Neuronal stem cell (in vitro differentiated cells): ENCODE results near the gene CCDC74A.
"Not testable (repeated sequence)": the region's sequence is repeated elsewhere in the genome, so short reads cannot be mapped to it uniquely, and the experiment has no call there.

Source experiments
- DNase-seq: peaks from one replicate; pipeline ENCODE4 v3.0.0-alpha.2; 2013; ENCODE audit warnings: low spot score
- H2AFZ ChIP-seq: one replicate; pipeline ENCODE4 v1.6.1; 2013; ENCODE audit warnings: mild to moderate bottlenecking, low read length, inconsistent platforms
- H2AK5ac ChIP-seq: 2 replicates; pipeline ENCODE4 v1.6.1; 2013; ENCODE audit warnings: low read depth, mild to moderate bottlenecking, inconsistent platforms, low read length, moderate library complexity, mixed read lengths
- H2BK120ac ChIP-seq: 2 replicates; pipeline ENCODE4 v1.6.1; 2013; ENCODE audit warnings: low read depth, mild to moderate bottlenecking, inconsistent platforms, low read length, moderate library complexity, mixed read lengths
- H2BK12ac ChIP-seq: one replicate; pipeline ENCODE4 v1.6.1; 2013; ENCODE audit warnings: low read length, inconsistent platforms
- H2BK15ac ChIP-seq: 2 replicates; pipeline ENCODE4 v1.6.1; 2013; ENCODE audit warnings: mild to moderate bottlenecking, low read length, inconsistent platforms, mixed read lengths
- H2BK5ac ChIP-seq: one replicate; pipeline ENCODE4 v1.6.1; 2013; ENCODE audit warnings: inconsistent platforms, mild to moderate bottlenecking, low read length, moderate library complexity
- H3K14ac ChIP-seq: one replicate; pipeline ENCODE4 v1.6.1; 2013; ENCODE audit warnings: low read length, inconsistent platforms
- H3K18ac ChIP-seq: 2 replicates; pipeline ENCODE4 v1.6.1; 2013; ENCODE audit warnings: low read length, inconsistent platforms
- H3K23ac ChIP-seq: 2 replicates; pipeline ENCODE4 v1.6.1; 2013; ENCODE audit warnings: low read depth, mild to moderate bottlenecking, mixed read lengths, low read length, inconsistent platforms; ENCODE audit not compliant: poor library complexity
- H3K27ac ChIP-seq: replicated peaks from 3 replicates; pipeline ENCODE4 v1.5.1; 2013; ENCODE audit warnings: low read length, inconsistent platforms
- H3K27me3 ChIP-seq, 3 experiments: 2 replicates each; pipeline ENCODE4 v1.6.1; 2013; ENCODE audit warnings: low read length in 3 of 3, mild to moderate bottlenecking in 2 of 3, inconsistent platforms in 1 of 3, low read depth in 1 of 3, mixed read lengths in 1 of 3, moderate library complexity in 1 of 3; ENCODE audit not compliant: control insufficient read depth in 3 of 3, insufficient read depth in 3 of 3
- H3K36me3 ChIP-seq, 2 donors: replicated peaks in 1 of 2; 2 replicates each; pipeline ENCODE4 v1.6.1; 2013; ENCODE audit warnings: low read length in 2 of 2; ENCODE audit not compliant: control insufficient read depth in 2 of 2, insufficient read depth in 2 of 2
- H3K4ac ChIP-seq: 2 replicates; pipeline ENCODE4 v1.6.1; 2013; ENCODE audit warnings: inconsistent platforms, mild to moderate bottlenecking, low read length, moderate library complexity
- H3K4me1 ChIP-seq, 2 donors: 1 replicate in 1 of 2; 2 replicates in 1 of 2; pipeline ENCODE4 v1.6.1; 2013; ENCODE audit warnings: low read length in 2 of 2, low read depth in 1 of 2; ENCODE audit not compliant: control insufficient read depth in 2 of 2, insufficient read depth in 1 of 2
- H3K4me2 ChIP-seq: one replicate; pipeline ENCODE4 v1.6.1; 2013; ENCODE audit warnings: mild to moderate bottlenecking, low read length, inconsistent platforms; ENCODE audit not compliant: insufficient read depth, poor library complexity, severe bottlenecking
- H3K4me3 ChIP-seq, 2 donors: 2 replicates each; pipeline ENCODE4 v1.5.1; 2013; ENCODE audit warnings: low read length in 2 of 2, mild to moderate bottlenecking in 2 of 2, inconsistent platforms in 1 of 2, moderate library complexity in 1 of 2
- H3K79me1 ChIP-seq: one replicate; pipeline ENCODE4 v1.6.1; 2013; ENCODE audit warnings: low read depth, mild to moderate bottlenecking, inconsistent platforms, low read length, moderate library complexity
- H3K9ac ChIP-seq: one replicate; pipeline ENCODE4 v1.6.1; 2013; ENCODE audit warnings: mild to moderate bottlenecking, low read depth, low read length, inconsistent platforms; ENCODE audit not compliant: poor library complexity
- H3K9me3 ChIP-seq, 2 donors: replicated peaks in 1 of 2; 2 replicates each; pipeline versions ENCODE3 to v1.6.1; 2013; ENCODE audit warnings: low read length in 2 of 2, mild to moderate bottlenecking in 2 of 2, inconsistent platforms in 1 of 2, low read depth in 1 of 2, mixed read lengths in 1 of 2, moderate library complexity in 1 of 2; ENCODE audit not compliant: control insufficient read depth in 2 of 2, insufficient read depth in 1 of 2
- H4K8ac ChIP-seq: one replicate; pipeline ENCODE4 v1.6.1; 2013; ENCODE audit warnings: low read depth, mild to moderate bottlenecking, inconsistent platforms, low read length, moderate library complexity
- H4K91ac ChIP-seq: one replicate; pipeline ENCODE4 v1.6.1; 2013; ENCODE audit warnings: low read length, low read depth, mild to moderate bottlenecking, inconsistent platforms; ENCODE audit not compliant: poor library complexity
- WGBS, 2 donors: extraction: QIAGEN DNeasy Blood & Tissue Kit; methylation state at CpG; one replicate each; pipeline ENCODE4 v1.1.7; 2013; ENCODE audit warnings: missing lambda C conversion rate in 2 of 2, mixed read lengths in 1 of 2; ENCODE audit not compliant: insufficient read length in 2 of 2, insufficient replicate concordance in 1 of 2; ENCODE audit errors: extremely low coverage in 2 of 2; 5-methylcytosine and 5-hydroxymethylcytosine counted together

The CCDC74A gene

DNA sequence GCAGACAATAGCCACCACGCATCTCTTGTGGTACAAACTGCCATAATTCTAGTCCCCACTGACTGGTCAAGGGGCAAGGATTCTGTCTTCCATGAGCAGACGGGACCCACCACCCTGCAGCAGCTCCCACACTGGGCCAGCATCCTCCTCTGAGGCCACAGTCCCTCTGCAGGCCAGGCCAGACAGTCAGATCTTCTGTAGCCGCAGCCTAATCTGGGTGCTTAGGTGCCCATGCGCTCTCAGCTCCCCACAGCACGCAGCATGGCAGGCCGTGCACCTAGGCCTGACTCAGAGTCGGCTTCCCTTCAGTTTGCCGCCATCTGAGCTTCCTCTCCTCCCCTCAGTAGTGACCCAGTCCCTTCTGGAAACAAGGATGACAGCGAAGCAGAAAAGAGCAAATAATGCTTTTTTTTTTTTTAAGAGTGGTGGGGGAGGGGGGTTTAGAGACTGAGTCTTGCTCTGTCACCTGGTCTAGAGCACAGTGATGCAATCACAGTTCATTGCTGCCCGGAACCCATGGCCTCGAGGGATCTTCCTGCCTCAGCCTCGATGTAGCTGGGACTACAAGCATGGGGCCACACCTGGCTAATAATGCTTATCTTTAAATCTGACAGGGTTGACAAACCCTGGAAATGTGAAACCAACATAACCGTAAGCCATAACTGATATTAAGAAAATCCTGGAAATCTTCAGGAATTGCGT, 41.3 kb upstream of the CCDC74A start:
- H3K23ac ChIP-seq = not testable (repeated sequence)

DNA sequence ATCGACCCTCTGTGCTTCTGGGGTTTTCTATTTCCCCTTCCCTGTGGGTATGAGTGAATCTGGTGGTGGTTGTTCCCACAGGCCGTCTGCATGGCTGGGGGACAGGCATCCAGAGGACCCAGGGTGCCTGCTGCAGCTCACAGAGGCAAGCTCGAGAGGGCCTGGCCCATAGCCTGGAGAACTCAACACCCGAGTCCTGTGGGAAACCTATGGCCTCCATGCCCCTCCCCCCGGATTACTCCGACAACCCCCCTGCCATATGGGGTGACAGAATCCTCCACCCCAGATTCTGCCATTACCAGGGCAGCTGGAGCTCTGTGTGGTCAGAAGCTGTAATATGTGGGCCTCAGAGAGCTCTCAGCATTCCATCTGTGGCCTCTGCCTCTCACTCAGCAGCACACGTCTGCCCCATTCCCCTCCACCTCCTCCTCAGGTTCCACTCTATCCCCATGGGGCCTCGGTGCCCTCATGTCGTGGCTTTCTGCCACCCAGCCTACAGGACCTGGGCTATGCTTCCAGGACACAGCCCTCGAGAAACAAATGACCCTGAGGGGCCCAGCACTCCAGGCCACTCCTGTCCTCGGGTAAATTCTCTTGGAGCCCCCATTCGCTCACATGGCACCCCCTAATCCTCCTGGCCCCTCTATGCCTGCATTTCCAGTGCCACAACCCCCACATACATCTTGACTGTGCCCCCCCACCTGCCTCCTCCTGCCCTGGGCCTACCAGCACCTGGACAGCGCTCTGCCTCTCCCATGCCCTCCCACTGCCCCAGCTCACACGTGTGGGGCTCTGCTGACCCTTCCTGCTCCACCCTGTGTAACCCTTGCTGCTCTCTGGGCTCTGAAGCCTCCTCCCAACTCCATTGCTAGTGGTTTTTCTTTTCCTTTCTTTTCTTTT, 39.1 kb upstream of the CCDC74A start:
- no peaks in the 10 kb centered on the region for H3K27me3 ChIP-seq
- no peak overlapping the region for H3K4me3 ChIP-seq
- H4K8ac ChIP-seq = no peak overlapping the region
- H3K9me3 ChIP-seq = no peaks in the 10 kb centered on the region
- H2BK120ac ChIP-seq = no peak overlapping the region
- no peak overlapping the region for H3K27ac ChIP-seq
- H2BK12ac ChIP-seq = no peak overlapping the region
- no peak overlapping the region for H2AFZ ChIP-seq
- no CpG with 5 or more reads among the region's 14 CpGs for WGBS, 2 donors
- H2BK15ac ChIP-seq = no peak overlapping the region
- H3K23ac ChIP-seq = peak overlapping the region; percentile 60
- peaks cover 0 to 12% of the 10 kb centered on the region in 2 donors for H3K36me3 ChIP-seq
- peaks cover 11% of the 10 kb centered on the region for H3K79me1 ChIP-seq
- H3K14ac ChIP-seq = no peak overlapping the region
- no peak overlapping the region for H3K18ac ChIP-seq
- no peak for DNase-seq
- H3K4me1 ChIP-seq = peaks cover 10 to 11% of the 10 kb centered on the region in 2 donors
- H3K9ac ChIP-seq = peak overlapping the region; percentile 78
- H3K4ac ChIP-seq = no peak overlapping the region
- peak overlapping the region; percentile 75 for H2AK5ac ChIP-seq
- H3K4me2 ChIP-seq = no peak overlapping the region
- peak overlapping the region; percentile 75 for H2BK5ac ChIP-seq
- H4K91ac ChIP-seq = no peak overlapping the region

More for the DNA sequence above, 41.3 kb upstream of the CCDC74A start:
- not testable (repeated sequence) for H3K4me3 ChIP-seq, H2BK120ac ChIP-seq, H3K4ac ChIP-seq, H2AK5ac ChIP-seq, H3K27me3 ChIP-seq, H3K18ac ChIP-seq, H3K27ac ChIP-seq, H3K14ac ChIP-seq, H3K9ac ChIP-seq, H2BK5ac ChIP-seq, DNase-seq, H4K8ac ChIP-seq, H2BK15ac ChIP-seq, H4K91ac ChIP-seq, H3K4me2 ChIP-seq, H2AFZ ChIP-seq, H3K9me3 ChIP-seq, H2BK12ac ChIP-seq
- no CpG with 5 or more reads among the region's 14 CpGs for WGBS, 2 donors
- peaks cover 8 to 10% of the 10 kb centered on the region in 2 donors for H3K4me1 ChIP-seq
- peaks cover 0 to 12% of the 10 kb centered on the region in 2 donors for H3K36me3 ChIP-seq
- peaks cover 11% of the 10 kb centered on the region for H3K79me1 ChIP-seq

DNA sequence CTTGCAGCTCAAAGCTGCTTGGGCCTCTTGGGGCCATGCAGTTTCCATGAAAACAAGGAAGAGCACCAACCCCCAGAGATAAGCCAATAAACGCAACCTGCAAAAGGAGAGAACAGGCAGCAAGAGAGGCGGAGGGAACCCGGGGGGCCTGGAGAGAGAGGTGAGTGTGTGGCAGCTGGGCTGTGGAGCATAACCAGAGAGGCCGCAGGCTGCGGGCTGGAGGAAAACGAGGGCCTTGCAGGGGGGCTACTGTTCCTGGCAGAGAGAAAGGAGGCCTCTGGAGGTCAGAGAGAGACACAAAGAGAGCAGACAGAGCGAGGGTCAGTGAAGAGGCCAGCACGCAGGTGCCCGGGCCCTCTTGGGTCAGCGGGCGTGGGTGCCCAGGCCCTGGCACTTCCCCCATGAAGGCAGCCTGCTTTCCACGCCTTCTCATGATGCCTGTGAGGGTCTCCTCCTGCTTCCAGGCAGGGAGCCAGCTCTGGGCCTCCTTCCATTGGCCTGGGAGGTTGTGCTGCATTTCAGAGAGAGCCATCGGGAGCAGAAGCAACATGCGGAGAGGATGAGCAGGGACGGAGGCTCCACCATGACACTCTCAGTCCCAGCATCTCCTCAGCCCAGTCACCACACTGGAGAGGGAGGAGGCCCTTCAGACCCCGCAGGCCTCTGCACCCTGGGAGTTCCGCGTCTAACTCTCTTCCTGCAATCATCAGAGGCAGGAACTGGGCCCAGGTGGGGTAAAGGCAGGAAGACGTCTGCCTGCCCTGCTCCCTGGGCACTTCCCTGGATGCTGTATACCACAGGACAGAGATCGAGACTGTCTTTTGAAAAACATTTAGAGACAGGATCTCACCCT, 36.8 kb upstream of the CCDC74A start:
- H4K91ac ChIP-seq, H3K27me3 ChIP-seq, DNase-seq, H3K4ac ChIP-seq, H2BK15ac ChIP-seq, H3K9me3 ChIP-seq, H2BK12ac ChIP-seq, H2BK120ac ChIP-seq: not testable (repeated sequence)
- H2AK5ac ChIP-seq = peak overlapping the region; percentile 60
- peak overlapping the region; percentile 76 for H3K18ac ChIP-seq
- peak overlapping the region; percentile 94 for H3K14ac ChIP-seq
- H4K8ac ChIP-seq = peak overlapping the region; percentile 43
- peak overlapping the region; percentile 49 to 76 for H3K4me3 ChIP-seq
- H3K79me1 ChIP-seq = peaks cover 14% of the 10 kb centered on the region
- no CpG with 5 or more reads among the region's 20 CpGs for whole genome bisulfite sequencing, 2 donors
- H3K9ac ChIP-seq = peak overlapping the region; percentile 79
- H3K4me2 ChIP-seq = peak overlapping the region; percentile 33
- H3K4me1 ChIP-seq = peaks cover 12 to 14% of the 10 kb centered on the region in 2 donors
- H3K36me3 ChIP-seq = peaks cover 0 to 19% of the 10 kb centered on the region in 2 donors
- peak overlapping the region; percentile 59 for H3K27ac ChIP-seq
- peak overlapping the region; percentile 55 for H3K23ac ChIP-seq
- H2AFZ ChIP-seq = peak overlapping the region; percentile 100
- peak overlapping the region; percentile 87 for H2BK5ac ChIP-seq
